Heart left ventricle (tissue), 13 donors: ENCODE data around the gene RNF112.

Experiments used
- CTCF ChIP-seq, 12 donors: fragments of 200-600 bp; sonication (generic) in 4 of 12; IDR thresholded peaks; one replicate each; pipeline versions ENCODE4 v1.5.0 to v1.8.0; 2018 to 2022; ENCODE audit warnings: antibody characterized with exemption in 12 of 12, mild to moderate bottlenecking in 5 of 12
- POLR2A ChIP-seq, 2 donors: fragments of 450-650 bp; IDR thresholded peaks; one replicate each; pipeline ENCODE4 v1.6.1; 2017; ENCODE audit warnings: antibody characterized with exemption in 2 of 2, mild to moderate bottlenecking in 2 of 2, moderate library complexity in 2 of 2
- donor health status: ischemic (EF 13 %, LVEDD 7.1; RV severe dilation, severe dysfunction).
- donor health status: DM: no; HTN: yes; CAD: no.
- donor health status: DM: no; HTN: no; CAD: no.
- donor health status: ischemic (EF 25% LVEDD 6.9; RV normal size, moderate dysfunction).
- donor health status: ischemic (EF 25% LVEDD 5.7; RV mildly dilated, moderate dysfunction).
- donor health status: ischemic (EF 35%, LVEDD 5.7; RV mildly dilated, moderate dysfunction).
- donor health status: nonischemic (EF 11% LVEDD 7.7; RV severe dilation, severe dysfunction).
- donor health status: DM: yes; HTN: yes; CAD: no.
- donor health status: PGD.
- donor health status: ischemic (EF 29% LVEDD 5.4; RV normal size, mild dysfunction).
- donor health status: nonischemic (EF 23%, LVEDD 6.1; RV moderate dilation, normal function).

GRCh38 chr17:19390951-19391350 is 20.1 kb upstream of the RNF112 start:
- TF ChIP-seq POLR2A (IDR thresholded peaks at IDR 0.05) = no peak
- no peak for TF ChIP-seq CTCF (IDR thresholded peaks at IDR 0.05)
